Measurements from ENCODE around the gene TEX2. TPM values are rescaled to one million over a fixed set of nuclear protein-coding genes. Genes with fewer than 3 reads are reported as not detected.

TEX2 gene, protein sequence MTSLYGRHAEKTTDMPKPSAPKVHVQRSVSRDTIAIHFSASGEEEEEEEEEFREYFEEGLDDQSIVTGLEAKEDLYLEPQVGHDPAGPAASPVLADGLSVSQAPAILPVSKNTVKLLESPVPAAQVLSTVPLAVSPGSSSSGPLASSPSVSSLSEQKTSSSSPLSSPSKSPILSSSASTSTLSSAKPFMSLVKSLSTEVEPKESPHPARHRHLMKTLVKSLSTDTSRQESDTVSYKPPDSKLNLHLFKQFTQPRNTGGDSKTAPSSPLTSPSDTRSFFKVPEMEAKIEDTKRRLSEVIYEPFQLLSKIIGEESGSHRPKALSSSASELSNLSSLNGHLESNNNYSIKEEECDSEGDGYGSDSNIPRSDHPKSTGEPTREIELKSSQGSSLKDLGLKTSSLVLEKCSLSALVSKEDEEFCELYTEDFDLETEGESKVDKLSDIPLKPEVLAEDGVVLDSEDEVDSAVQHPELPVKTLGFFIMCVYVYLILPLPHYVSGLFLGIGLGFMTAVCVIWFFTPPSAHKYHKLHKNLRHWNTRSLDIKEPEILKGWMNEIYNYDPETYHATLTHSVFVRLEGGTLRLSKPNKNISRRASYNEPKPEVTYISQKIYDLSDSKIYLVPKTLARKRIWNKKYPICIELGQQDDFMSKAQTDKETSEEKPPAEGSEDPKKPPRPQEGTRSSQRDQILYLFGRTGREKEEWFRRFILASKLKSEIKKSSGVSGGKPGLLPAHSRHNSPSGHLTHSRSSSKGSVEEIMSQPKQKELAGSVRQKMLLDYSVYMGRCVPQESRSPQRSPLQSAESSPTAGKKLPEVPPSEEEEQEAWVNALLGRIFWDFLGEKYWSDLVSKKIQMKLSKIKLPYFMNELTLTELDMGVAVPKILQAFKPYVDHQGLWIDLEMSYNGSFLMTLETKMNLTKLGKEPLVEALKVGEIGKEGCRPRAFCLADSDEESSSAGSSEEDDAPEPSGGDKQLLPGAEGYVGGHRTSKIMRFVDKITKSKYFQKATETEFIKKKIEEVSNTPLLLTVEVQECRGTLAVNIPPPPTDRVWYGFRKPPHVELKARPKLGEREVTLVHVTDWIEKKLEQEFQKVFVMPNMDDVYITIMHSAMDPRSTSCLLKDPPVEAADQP
- 11.1 and 11.7 TPM in 2 replicates for total RNA-seq (2014; rRNA removed; shearing (Covaris generic))

DNA sequence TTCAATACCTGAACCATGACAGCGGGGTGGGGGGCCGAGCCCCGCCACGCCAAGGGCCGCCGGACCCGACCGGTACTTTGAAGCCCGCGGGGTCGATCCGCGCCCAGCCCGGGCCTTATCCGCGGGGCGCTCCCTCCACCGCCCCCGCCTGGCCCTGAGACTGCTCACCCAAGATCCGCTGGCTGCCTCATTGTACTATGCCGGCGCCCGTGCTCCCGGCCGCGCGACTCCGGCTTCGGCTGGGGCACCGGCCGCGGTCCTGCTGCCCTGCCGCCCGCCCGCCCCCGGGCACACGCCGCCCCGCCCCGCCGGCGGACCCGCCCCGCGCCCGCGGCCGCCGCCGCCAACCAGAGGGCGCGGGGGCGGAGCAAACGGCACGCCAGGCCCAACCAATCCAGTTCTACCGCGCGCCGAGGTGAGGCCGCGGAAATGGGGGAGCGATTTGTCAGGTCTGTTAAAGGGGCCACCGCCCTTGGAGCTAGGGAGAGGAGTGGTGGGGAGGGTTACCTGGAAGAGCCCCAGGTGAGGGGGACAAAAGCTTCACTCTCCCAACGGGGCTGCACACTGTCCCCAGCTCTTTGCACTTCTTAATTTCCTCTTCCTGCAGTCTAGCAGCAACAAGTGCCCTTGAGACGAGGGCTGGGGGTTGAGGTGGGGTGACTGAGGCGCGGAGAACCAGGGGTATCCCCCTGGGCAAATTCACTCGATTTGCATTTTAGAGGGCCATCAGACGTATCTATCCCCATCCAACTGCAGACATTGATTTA is at the start of gene TEX2:
TSS of gene TEX2 (minus strand) at position 261 of the 767 bp plus-strand sequence. CDS start 49,043 bp downstream, outside the sequence.
- DNase-seq (ENCODE audit: low spot score): peak; percentile 89

DNA sequence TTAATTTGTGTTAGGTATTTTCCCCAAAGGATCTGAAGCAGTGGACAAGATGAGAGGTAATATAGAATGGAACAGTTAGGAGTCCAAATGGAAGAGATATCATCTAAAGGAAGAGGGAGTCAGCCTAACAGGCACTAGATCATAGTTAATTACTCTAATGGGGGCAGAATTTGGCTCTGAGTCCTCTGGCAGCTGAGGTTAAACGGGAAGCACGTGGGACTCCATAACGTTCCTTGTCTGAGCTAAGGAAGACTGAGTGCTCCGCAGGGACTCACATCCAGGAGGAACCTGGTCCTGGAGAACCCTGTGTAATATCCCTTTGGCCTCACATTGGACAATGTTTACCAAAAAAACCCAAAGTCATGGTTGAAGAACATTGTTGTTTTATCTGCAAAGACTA is 46.6 kb upstream of the TEX2 start:
- DNase-seq (ENCODE audit: low spot score): no peak

DNA sequence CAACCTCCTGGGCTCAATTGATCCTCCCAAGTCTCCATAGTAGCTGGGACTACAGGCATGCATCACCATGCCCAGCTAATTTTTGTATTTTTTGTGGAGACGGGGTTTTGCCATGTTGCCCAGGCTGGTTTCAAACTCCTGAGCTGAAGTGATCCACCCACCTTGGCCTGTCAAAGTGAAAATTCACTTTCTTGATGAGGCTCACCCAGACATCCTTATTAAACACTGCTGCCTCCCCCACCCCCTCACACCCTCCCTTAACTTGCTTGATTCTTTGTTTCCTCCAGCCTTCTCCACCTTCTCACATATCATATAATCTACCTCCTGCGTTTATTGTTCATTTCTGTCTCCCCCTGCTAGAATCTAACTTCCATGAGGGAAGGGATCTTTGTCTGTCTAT is 46.0 kb upstream of the TEX2 start:
- DNase-seq (ENCODE audit: low spot score): no peak

DNA sequence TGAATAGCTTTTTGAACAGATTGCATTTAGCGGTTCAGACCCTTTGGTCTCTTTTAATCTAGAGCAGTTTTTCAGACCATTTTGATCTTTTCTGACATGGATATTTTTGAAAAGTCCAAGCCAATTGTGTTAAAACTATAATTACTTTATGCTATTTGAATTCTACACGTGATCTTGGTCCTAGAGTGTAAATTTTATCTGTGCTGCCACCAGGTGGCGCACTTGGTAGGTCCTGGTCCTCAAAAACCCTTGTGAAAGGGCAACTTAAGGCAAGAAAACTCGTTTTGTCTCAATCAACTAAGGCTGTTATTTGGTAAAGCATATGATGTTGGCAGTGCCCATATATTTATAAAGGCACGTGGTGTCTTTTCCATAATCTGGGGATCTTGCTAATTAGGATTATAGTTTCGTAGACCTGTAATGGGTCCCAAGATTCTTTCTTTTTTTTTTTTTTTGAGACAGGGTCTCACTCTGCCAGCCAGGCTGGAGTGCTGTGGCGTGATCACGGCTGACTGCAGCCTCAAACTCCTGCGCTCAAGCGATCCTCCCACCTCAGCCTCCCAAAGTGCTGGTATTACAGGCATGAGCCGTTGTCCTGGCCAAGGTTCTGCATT is 43.9 kb upstream of the TEX2 start:
- DNase-seq (ENCODE audit: low spot score): peak; percentile 72

DNA sequence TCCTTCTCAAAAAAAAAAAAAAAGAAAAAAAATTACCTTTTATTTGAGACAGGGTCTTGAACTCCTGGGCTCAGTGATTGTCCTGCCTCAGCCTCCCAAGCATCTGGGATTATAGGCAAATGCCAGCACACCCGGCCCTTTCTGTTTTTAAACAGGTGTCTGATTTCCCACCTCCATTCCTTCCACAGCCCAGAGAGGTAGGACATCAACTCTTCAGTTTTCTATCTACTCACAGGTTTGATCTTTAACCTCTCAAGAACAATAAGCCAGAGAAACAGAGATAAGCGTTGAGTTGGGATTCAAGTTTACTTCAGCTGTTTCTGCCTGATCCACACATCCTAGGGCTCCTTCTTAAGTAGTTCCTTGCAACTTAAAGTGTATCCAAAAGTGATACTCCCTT is 41.5 kb upstream of the TEX2 start:
- no peak for DNase-seq (ENCODE audit: low spot score)

DNA sequence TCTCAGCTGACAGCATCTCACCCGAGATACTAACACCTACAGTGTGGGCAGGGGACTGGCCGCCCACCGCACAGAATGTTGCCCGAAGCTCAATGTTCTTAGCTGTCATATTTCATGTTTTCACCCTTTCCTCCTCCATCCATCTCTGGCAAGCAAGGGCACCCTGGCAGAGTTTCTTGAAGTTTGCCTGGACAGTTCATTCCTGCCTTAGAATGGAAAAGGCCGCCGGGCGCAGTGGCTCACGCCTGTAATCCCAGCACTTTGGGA is 37.6 kb upstream of the TEX2 start:
- no peak for DNase-seq (ENCODE audit: low spot score)

DNA sequence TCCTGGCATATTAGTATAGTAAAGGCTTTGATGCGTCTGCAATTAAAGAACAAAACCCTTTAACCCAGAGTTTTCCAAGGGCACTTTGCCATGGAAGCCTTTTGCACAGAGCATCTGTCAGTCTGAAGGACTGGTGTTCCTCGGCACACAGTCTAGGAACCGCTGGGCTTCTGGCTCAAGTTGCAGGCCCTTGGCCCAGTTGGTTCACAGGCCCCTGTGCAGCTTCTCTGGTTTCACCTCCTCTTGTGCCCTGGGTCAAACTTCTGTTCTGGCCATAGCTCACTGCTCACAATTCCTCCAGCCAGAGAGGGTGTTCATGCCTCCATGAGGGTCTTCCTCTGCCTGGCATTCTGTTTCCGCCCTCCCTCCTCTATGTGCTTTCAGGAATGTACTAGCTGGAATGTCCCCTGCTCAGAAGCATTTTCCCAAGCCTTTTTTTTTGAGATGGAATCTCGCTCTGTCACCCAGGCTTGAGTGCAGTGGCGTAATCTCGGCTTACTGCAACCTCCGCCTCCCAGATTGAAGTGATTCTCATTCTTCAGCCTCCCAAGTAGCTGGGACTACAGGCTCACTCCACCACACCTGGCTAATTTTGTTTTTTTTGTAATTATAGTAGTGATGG is 34.5 kb upstream of the TEX2 start:
- no peak for DNase-seq (ENCODE audit: low spot score)

DNA sequence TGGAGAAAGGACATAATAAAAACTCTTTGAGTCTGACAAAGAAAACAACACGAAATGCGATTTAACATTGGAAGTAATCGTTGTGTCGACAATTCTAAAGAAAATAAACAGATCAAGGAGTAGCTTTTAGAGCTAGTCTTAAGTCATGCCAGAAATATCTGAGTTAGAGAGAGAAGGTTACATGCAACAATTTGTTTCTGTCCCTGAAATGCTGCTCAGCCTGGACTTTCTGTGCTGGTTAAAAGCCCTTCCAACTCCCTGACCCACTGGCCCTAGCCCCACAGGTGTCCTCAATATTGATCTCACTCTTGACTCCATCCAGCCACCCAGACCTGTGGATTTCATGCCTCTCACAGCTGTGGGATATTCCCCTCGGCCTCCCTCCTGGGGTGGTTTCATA is 33.2 kb upstream of the TEX2 start:
- DNase-seq (ENCODE audit: low spot score): no peak

DNA sequence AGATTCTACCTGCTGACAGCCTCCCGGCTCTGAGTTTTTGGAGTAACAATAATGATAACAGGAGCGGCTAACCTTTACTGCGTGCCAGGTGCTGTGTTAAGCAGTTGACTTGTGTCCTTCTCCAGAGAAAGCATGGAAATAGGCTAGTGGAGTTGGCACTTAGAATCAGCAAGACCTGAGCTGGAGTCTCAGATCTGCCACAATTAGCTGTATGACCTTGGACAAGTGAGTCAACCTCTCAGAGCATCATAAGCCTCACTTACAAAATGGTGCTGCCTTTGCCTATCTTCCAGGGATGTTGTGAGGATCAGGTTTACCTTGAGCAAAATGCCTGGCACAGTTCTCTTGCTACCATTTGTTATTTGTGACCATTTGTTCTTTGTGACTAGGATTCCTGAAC is 32.1 kb upstream of the TEX2 start:
- DNase-seq (ENCODE audit: low spot score): no peak

DNA sequence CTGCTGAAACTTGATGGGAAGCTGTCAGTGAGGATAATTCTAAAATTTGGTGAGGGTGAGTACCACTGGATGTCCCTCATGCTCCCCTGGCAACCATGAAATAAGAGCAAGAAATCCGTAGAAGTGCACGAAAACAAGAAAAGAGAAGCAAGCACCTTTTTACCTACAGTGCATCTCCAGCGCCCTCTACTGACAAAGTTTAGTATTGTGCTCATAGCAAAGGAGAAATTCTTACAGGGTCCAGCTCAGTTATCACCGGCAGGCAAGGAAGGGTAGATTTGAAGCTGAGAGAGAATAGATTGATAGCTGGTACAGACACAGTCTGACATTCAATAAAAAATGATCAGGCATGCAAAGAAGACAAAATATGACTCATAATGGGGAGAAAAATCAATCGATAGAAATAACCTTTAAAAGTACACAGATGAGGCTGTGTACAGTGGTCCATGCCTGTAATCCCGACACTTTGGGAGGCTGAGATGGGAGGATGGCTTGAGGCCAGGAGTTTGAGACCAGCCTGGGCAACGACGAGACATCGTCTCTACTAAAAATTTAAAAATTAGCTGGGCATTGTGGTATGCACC is 28.3 kb upstream of the TEX2 start:
- DNase-seq (ENCODE audit: low spot score): no peak

DNA sequence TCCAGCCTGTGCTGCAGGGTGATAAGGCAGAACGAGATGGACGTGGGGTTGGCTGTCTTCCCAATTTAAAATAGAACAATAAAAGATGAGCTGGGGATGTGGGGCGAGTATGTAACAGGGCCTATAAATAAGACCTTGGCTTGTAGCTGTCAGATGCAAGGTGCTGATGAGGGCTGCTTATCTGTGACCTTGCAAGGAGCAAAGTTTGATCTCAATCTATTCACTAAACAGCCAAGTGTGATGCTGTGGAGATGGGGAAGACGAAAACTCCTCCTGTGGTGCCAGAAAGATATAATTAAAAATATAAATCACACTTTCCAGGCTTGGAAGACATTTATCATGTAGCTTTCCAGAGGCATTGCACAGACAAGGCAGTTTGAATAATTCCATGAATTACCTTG is 26.7 kb upstream of the TEX2 start:
- DNase-seq (ENCODE audit: low spot score): no peak

DNA sequence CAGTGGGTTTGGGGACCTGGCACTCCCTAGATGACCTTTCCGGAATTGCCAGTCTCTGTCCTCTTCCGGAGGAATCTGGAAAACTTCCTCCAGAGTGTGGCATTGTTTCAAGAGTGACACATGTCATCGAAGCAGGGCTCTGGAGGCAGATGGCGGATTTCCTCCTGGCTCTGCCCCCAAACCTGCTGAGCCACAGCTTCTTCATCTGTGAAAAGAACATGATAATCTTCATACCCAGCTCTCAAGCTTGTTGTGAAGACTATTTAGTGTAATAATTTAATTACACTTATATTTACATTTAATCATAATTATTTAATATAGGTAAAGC is 19.7 kb upstream of the TEX2 start:
- DNase-seq (ENCODE audit: low spot score): no peak

DNA sequence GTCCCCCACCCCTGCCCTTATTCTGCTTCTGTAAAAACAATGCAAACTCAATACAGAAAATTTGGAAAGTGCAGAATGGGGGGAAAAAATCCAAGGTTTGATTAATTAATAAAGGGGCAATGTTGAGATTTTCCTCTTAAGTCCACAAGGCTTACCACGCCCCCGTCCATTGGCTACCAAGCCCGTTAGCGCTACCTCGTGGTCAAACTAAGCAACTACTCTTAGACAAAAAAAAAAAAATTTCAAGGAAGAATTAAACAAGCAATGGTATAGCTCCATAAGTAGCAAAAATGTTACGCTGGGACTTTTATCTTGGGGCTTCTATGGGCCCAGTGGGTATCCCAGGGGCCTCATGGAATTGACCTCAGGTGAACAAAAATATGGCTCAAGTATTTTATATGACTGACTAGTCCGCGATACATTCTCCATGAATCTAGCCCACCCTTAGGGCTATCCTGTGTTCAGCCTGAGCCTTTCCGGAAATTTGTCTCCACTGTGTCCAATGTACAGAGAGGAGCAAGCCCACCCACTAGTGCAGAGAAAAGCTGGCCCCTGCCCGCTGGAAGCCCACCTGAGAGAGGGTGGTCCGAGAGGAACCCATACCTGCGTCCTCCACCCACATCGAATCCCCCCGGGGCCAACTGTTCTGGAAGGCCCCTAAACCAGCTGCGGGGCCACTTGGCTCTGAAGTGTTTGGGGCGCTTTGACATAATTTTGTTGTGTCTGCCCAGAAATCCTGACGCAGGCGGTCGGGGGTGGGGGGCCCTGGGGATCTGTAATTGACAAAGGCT is 19.1 kb upstream of the TEX2 start:
- DNase-seq (ENCODE audit: low spot score): peak; percentile 73

DNA sequence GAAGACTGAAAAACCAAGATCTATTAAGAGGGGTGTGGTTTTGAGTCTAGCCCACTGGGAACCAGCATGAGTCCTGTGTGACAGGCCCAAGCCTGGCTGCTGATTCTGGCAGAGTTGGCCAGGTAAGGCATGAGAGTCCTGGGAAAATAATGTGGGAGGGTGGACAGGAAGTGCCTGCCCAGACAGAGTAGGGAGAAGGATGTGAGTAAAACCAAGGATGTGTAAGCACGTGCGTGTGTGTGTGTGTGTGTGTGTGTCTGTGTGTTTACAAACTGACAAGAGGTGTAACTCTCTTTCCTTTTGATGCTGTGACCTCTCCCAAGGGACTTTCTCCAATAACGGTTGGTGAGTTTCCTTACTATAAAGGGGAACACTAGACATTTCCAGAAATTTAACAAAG is 15.6 kb upstream of the TEX2 start:
- DNase-seq (ENCODE audit: low spot score): peak; percentile 62

DNA sequence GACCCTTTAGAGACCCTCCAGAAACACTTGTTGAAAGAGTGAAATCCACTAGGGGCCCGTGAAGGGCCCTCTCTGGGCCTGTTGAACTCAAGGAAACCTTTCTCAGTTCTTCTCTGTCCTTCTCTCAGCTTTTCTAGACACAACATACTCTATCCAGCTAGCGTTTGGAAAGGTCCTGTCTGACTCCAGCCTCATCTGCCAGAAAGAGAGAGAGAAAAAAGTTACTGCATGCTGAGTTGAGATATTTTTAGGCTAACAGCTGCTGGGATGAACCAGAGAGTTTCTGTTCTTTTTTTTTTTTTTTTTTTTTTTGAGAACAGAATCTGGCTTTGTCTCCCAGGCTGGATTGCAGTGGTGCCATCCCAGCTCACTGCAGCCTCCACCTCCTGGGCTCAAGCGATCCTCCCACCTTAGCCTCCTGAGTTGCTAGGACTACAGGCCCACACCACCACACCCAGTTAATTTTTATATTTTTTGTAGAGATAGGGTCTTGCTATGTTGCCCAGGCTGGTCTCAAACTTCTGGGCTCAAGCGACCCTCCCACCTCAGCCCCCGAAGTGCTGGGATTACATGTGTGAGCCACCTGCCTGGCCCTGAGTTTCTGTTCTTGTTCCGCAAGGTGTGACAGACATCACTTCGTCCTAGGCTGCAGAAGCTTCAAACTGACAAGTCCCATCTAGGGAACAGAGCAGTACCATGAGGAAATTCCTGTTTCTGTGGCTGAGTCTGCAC is 14.9 kb upstream of the TEX2 start:
- DNase-seq (ENCODE audit: low spot score): no peak

DNA sequence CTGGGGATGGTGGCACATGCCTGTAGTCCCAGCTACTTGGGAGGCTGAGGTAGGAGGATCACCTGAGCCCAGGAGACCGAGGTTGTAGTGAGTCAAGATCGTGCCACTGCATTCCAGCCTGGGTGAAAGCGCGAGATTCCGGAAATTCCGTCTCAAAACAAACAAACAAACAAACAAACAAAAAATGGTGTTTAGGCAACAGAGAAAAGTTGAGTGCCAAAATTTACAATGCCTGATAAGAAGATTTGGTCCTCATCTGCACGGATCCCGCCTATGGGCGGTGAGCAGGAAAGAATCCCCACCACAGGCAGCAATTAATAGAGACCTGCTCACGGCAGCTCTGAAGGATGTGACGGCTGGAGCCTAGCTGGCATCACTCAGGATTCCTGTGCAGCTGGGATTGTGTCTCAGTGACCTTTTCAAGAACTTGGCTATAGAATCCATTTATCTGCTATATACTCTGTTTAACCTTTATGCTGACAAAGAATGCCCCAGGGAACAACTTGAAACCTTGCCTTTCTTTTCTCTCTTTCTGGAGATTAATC is 14.0 kb upstream of the TEX2 start:
- DNase-seq (ENCODE audit: low spot score): no peak

DNA sequence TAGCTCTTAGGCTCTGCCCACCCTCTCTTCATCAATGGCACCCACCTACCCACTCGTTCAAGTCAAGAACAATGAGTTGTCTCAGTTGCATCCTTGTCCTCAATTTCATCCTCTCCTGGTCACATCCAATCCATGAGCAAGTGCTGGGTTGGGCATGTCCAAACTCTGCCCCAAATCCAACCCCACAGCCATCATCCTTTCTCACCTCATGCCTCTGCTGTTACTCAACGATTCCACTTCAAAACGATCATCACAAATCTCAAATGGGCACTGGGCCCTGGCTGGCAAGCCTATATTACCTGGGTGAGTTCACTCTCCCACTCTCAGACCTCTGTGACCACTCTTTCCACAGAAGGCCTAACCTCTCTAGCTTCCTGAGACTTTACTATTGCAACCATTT is 12.0 kb upstream of the TEX2 start:
- DNase-seq (ENCODE audit: low spot score): no peak

DNA sequence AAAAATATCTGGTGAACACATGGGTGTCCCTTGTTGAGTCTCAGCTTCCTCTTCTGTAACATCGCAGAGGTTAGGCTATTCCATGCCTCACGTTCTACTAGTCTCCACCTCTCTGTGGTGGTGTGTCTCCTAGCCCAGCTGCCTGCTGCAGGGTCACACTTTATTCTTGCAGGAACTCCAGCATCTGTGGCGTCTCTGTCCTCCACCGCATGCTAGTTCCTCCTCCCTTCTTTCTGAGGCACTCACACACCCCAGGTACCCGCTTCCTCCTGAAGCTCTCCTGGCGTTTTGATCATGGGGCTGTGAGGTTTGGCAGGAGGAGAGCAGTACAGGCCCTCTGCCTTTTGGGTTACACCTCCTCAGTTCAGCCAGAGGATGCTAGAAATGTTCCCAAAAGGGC is 9.9 kb upstream of the TEX2 start:
- no peak for DNase-seq (ENCODE audit: low spot score)

DNA sequence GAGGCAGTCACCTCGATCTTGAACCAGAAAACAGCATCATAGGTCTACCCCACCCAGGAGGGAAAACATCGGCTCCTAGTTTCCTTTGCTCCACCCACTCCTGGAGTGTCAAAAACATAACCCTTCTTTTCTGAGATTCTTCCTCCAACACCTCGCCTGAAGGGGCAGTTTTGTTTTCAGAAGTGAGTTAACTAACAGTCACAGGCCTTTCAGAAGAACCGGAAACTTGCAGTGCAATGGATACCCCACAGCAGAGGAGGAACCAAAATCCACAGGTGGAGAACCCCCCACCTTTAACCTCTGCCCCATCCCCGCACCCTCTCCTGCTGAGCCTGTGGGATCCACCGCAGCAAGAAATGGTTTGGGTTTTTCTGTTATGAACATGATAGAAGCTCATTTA is 7.8 kb upstream of the TEX2 start:
- no peak for DNase-seq (ENCODE audit: low spot score)

All from H4 (cell line).